ENCODE data around the gene SH2D3C.

Gene SH2D3C

GRCh38 chr9:127692071-127692470 is 86.4 kb downstream of the SH2D3C start:
- Histone ChIP-seq H3K23ac (ENCODE audit: low read length) (no peak overlapping the region), H3K9ac (ENCODE audit: low read length) (no peak overlapping the region), H4K8ac (ENCODE audit: low read depth, low read length) (no peak overlapping the region), H3K79me2 (ENCODE audit: control insufficient read depth, insufficient read depth, low read length, poor library complexity) (no peaks in the 10 kb centered on the region), H3K9me3 (ENCODE audit: insufficient read depth, low read depth, low read length) (no peaks in the 10 kb centered on the region), H3K4me3 (ENCODE audit: low read depth, low read length) (no peak overlapping the region), H2AK5ac (ENCODE audit: low read length) (no peak overlapping the region), H2BK5ac (ENCODE audit: low read depth, low read length, poor library complexity) (no peak overlapping the region), H2BK120ac (ENCODE audit: insufficient read depth, low read length, poor library complexity) (no peak overlapping the region), H3K79me1 (ENCODE audit: low read length) (no peaks in the 10 kb centered on the region), H4K91ac (ENCODE audit: low read depth, low read length) (no peak overlapping the region), H3K36me3 (ENCODE audit: control insufficient read depth in 1 of 2, insufficient read depth in 2 of 2, low read length in 2 of 2) (peaks cover 11 to 15% of the 10 kb centered on the region in 2 experiments), H3K4ac (ENCODE audit: low read depth, low read length) (no peak overlapping the region), H2AFZ (ENCODE audit: insufficient read depth, low read length, poor library complexity) (no peak overlapping the region), H3K18ac (ENCODE audit: low read length) (no peak overlapping the region), H3K4me2 (ENCODE audit: low read length) (no peak overlapping the region), H3K27me3 (ENCODE audit: insufficient read depth, low read length) (no peaks in the 10 kb centered on the region), H4K12ac (ENCODE audit: low read depth, low read length) (no peak overlapping the region), H3K27ac (ENCODE audit: low read depth, low read length) (no peak overlapping the region), H3K14ac (ENCODE audit: low read length) (no peak overlapping the region), H2BK12ac (ENCODE audit: low read length) (no peak overlapping the region), H3K4me1 (ENCODE audit: control insufficient read depth in 1 of 2, insufficient read depth in 2 of 2, low read length in 2 of 2) (peaks cover 0 to 2% of the 10 kb centered on the region in 2 experiments)
- no CpG with 5 or more reads among the region's 20 CpGs for WGBS (ENCODE audit: extremely low coverage, insufficient coverage, insufficient read length)
- DNase-seq = no peak

GRCh38 chr9:127690735-127691134 is 87.7 kb downstream of the SH2D3C start:
- no peak overlapping the region for H3K4me2 ChIP-seq (ENCODE audit: low read length)
- H3K36me3 ChIP-seq (ENCODE audit: control insufficient read depth in 1 of 2, insufficient read depth in 2 of 2, low read length in 2 of 2) = peaks cover 11 to 15% of the 10 kb centered on the region in 2 experiments
- WGBS (ENCODE audit: extremely low coverage, insufficient coverage, insufficient read length) = no CpG with 5 or more reads among the region's 10 CpGs
- H3K27ac ChIP-seq (ENCODE audit: low read depth, low read length) = no peak overlapping the region
- H2BK12ac ChIP-seq (ENCODE audit: low read length) = no peak overlapping the region
- no peak overlapping the region for H2AFZ ChIP-seq (ENCODE audit: insufficient read depth, low read length, poor library complexity)
- H3K23ac ChIP-seq (ENCODE audit: low read length) = no peak overlapping the region
- no peaks in the 10 kb centered on the region for H3K9me3 ChIP-seq (ENCODE audit: insufficient read depth, low read depth, low read length)
- H3K79me1 ChIP-seq (ENCODE audit: low read length) = no peaks in the 10 kb centered on the region
- no peaks in the 10 kb centered on the region for H3K27me3 ChIP-seq (ENCODE audit: insufficient read depth, low read length)
- H3K9ac ChIP-seq (ENCODE audit: low read length) = no peak overlapping the region
- no peak overlapping the region for H2BK120ac ChIP-seq (ENCODE audit: insufficient read depth, low read length, poor library complexity)
- DNase-seq = no peak
- no peak overlapping the region for H3K18ac ChIP-seq (ENCODE audit: low read length)
- H2AK5ac ChIP-seq (ENCODE audit: low read length) = no peak overlapping the region
- no peak overlapping the region for H4K8ac ChIP-seq (ENCODE audit: low read depth, low read length)
- H3K14ac ChIP-seq (ENCODE audit: low read length) = no peak overlapping the region
- peaks cover 8 to 10% of the 10 kb centered on the region in 2 experiments for H3K4me1 ChIP-seq (ENCODE audit: control insufficient read depth in 1 of 2, insufficient read depth in 2 of 2, low read length in 2 of 2)
- no peak overlapping the region for H4K91ac ChIP-seq (ENCODE audit: low read depth, low read length)
- H3K4ac ChIP-seq (ENCODE audit: low read depth, low read length) = no peak overlapping the region
- no peaks in the 10 kb centered on the region for H3K79me2 ChIP-seq (ENCODE audit: control insufficient read depth, insufficient read depth, low read length, poor library complexity)
- H3K4me3 ChIP-seq (ENCODE audit: low read depth, low read length) = no peak overlapping the region
- H4K12ac ChIP-seq (ENCODE audit: low read depth, low read length) = no peak overlapping the region
- no peak overlapping the region for H2BK5ac ChIP-seq (ENCODE audit: low read depth, low read length, poor library complexity)

GRCh38 chr9:127689329-127690000 is 89.0 kb downstream of the SH2D3C start:
- Histone ChIP-seq H3K27ac (ENCODE audit: low read depth, low read length) (no peak overlapping the region), H3K18ac (ENCODE audit: low read length) (no peak overlapping the region), H4K12ac (ENCODE audit: low read depth, low read length) (no peak overlapping the region), H2AFZ (ENCODE audit: insufficient read depth, low read length, poor library complexity) (no peak overlapping the region), H2BK5ac (ENCODE audit: low read depth, low read length, poor library complexity) (no peak overlapping the region), H4K8ac (ENCODE audit: low read depth, low read length) (no peak overlapping the region), H3K4me1 (ENCODE audit: control insufficient read depth in 1 of 2, insufficient read depth in 2 of 2, low read length in 2 of 2) (peaks cover 15 to 19% of the 10 kb centered on the region in 2 experiments), H2BK120ac (ENCODE audit: insufficient read depth, low read length, poor library complexity) (no peak overlapping the region), H3K79me2 (ENCODE audit: control insufficient read depth, insufficient read depth, low read length, poor library complexity) (no peaks in the 10 kb centered on the region), H3K23ac (ENCODE audit: low read length) (no peak overlapping the region), H3K4me2 (ENCODE audit: low read length) (no peak overlapping the region), H4K91ac (ENCODE audit: low read depth, low read length) (no peak overlapping the region), H3K79me1 (ENCODE audit: low read length) (peaks cover 4% of the 10 kb centered on the region), H3K4me3 (ENCODE audit: low read depth, low read length) (no peak overlapping the region), H3K36me3 (ENCODE audit: control insufficient read depth in 1 of 2, insufficient read depth in 2 of 2, low read length in 2 of 2) (peaks cover 11 to 15% of the 10 kb centered on the region in 2 experiments), H3K27me3 (ENCODE audit: insufficient read depth, low read length) (no peaks in the 10 kb centered on the region), H2BK12ac (ENCODE audit: low read length) (no peak overlapping the region), H3K9ac (ENCODE audit: low read length) (no peak overlapping the region), H3K9me3 (ENCODE audit: insufficient read depth, low read depth, low read length) (no peaks in the 10 kb centered on the region), H3K14ac (ENCODE audit: low read length) (no peak overlapping the region), H3K4ac (ENCODE audit: low read depth, low read length) (no peak overlapping the region), H2AK5ac (ENCODE audit: low read length) (no peak overlapping the region)
- DNase-seq = no peak
- WGBS (ENCODE audit: extremely low coverage, insufficient coverage, insufficient read length) = no CpG with 5 or more reads among the region's 13 CpGs
